HepG2 (cell line): ENCODE data around the gene CACNA2D3. TPM values are rescaled to one million over a fixed set of nuclear protein-coding genes. Genes with fewer than 3 reads are reported as not detected.

Experiments used
- ATAC-seq: fragments of 200-7000 bp; cut with Tn5 transposase; 3 replicates; pipeline ENCODE4 v1.9.1; 2020; ENCODE audit warnings: mild to moderate bottlenecking, moderate library complexity
- BruUV-seq: library from RNA; stranded (reverse); fragments of 400-500 nt; replicated peaks from 2 replicates; lab custom pipeline; 2021; lab: Mats Ljungman, UMichigan
- CTCF ChIA-PET: fragments of 300-600 bp; formaldehyde crosslinking; extraction: SDS; loops from one replicate; lab custom pipeline; 2021; ENCODE audit warnings: low total read pairs, inconsistent platforms, low intra/inter-chr PET ratio; lab: Yijun Ruan, JAX
- POLR2A ChIA-PET: fragments of 350-600 bp; sonication (Branson Sonifier 250); formaldehyde crosslinking; loops from one replicate; lab custom pipeline; 2020; ENCODE audit warnings: antibody characterized with exemption, inconsistent platforms; lab: Yijun Ruan, JAX
- DNase-seq: peaks from one replicate; pipeline ENCODE4 v3.0.0-alpha.2; 2015; ENCODE audit warnings: low spot score
- FAIRE-seq: peaks from 3 replicates; lab custom pipeline; 2011; peaks lifted over from hg19 to GRCh38; lab: Jason Lieb, UNC
- H2AFZ ChIP-seq: one replicate; pipeline ENCODE4 v1.6.1; 2011; ENCODE audit warnings: low read length, inconsistent platforms
- H3K27ac ChIP-seq: fragments of 300-600 bp; 3 replicates; pipeline ENCODE4 v1.8.0; 2011; ENCODE audit warnings: mixed run types, mild to moderate bottlenecking, mixed read lengths, low read length, inconsistent platforms; ENCODE audit not compliant: insufficient read depth; ENCODE audit errors: extremely low read length
- H3K27me3 ChIP-seq, 2 experiments: fragments of 200-600 bp in 1 of 2; 2 replicates in 1 of 2; 3 replicates in 1 of 2; pipeline versions ENCODE4 v1.6.0 to v1.8.0; 2011; ENCODE audit warnings: low read length in 2 of 2, mild to moderate bottlenecking in 2 of 2, moderate library complexity in 2 of 2, inconsistent platforms in 1 of 2; ENCODE audit not compliant: insufficient read depth in 2 of 2, control insufficient read depth in 1 of 2
- H3K36me3 ChIP-seq, 2 experiments: fragments of 200-600 bp in 1 of 2; replicated peaks in 1 of 2; 2 replicates in 1 of 2; 3 replicates in 1 of 2; pipeline versions ENCODE4 v1.5.1 to v1.8.0; 2011; ENCODE audit warnings: low read length in 2 of 2, inconsistent platforms in 1 of 2; ENCODE audit not compliant: insufficient read depth in 2 of 2, control insufficient read depth in 1 of 2
- H3K4me1 ChIP-seq: 2 replicates; pipeline ENCODE4 v1.5.1; 2012; ENCODE audit warnings: low read length, inconsistent platforms; ENCODE audit not compliant: insufficient read depth
- H3K4me2 ChIP-seq: 2 replicates; pipeline ENCODE4 v1.6.0; 2011; ENCODE audit warnings: low read depth, low read length, inconsistent platforms
- H3K4me3 ChIP-seq, 3 experiments: fragments of 200-600 bp in 1 of 3; sonication (generic), shearing (Covaris generic) in 1 of 3; replicated peaks in 1 of 3; 2 replicates each; pipeline ENCODE4 v1.5.1; 2011 to 2016; ENCODE audit warnings: low read length in 3 of 3, inconsistent platforms in 2 of 3, low read depth in 2 of 3, mild to moderate bottlenecking in 2 of 3, control low read depth in 1 of 3, mixed read lengths in 1 of 3; ENCODE audit not compliant: insufficient read depth in 1 of 3
- H3K79me2 ChIP-seq: one replicate; pipeline ENCODE4 v1.6.1; 2011; ENCODE audit warnings: low read length, inconsistent platforms; ENCODE audit not compliant: insufficient read depth
- H3K9ac ChIP-seq: 2 replicates; pipeline ENCODE4 v1.6.0; 2011; ENCODE audit warnings: mild to moderate bottlenecking, low read depth, low read length, inconsistent platforms; ENCODE audit not compliant: insufficient read depth
- H3K9me3 ChIP-seq: 2 replicates; pipeline ENCODE4 v1.5.1; 2012; ENCODE audit warnings: mild to moderate bottlenecking, low read length
- H4K20me1 ChIP-seq: 2 replicates; pipeline ENCODE4 v1.6.0; 2011; ENCODE audit warnings: inconsistent platforms, mild to moderate bottlenecking, low read length, moderate library complexity; ENCODE audit not compliant: insufficient read depth
- ASH2L ChIP-seq: fragments of 300-600, 200-600 bp; sonication (generic); IDR thresholded peaks from 2 replicates; pipeline ENCODE4 v1.7.0; 2017; ENCODE audit warnings: low read depth, mild to moderate bottlenecking, moderate library complexity, mixed read lengths, low read length; ENCODE audit not compliant: insufficient read length
- ELF1 ChIP-seq: sonication (generic); formaldehyde crosslinking; IDR thresholded peaks from 2 replicates; pipeline ENCODE4 v1.4.0; 2020; ENCODE audit warnings: missing genetic modification reagents
- GATA4 ChIP-seq: sonication (generic); IDR thresholded peaks from 2 replicates; pipeline ENCODE4 v1.6.1; 2016; ENCODE audit warnings: antibody characterized with exemption, low read depth, borderline replicate concordance
- HDAC6 ChIP-seq: fragments of 200-600 bp; sonication (generic); IDR thresholded peaks from 2 replicates; pipeline ENCODE4 v1.7.0; 2017; ENCODE audit warnings: mild to moderate bottlenecking, antibody characterized with exemption, low read length, low read depth
- HOXA3 ChIP-seq: sonication (generic); formaldehyde crosslinking; IDR thresholded peaks from 2 replicates; pipeline ENCODE4 v1.5.0; 2020; ENCODE audit warnings: missing genetic modification reagents
- HOXA7 ChIP-seq: sonication (generic); formaldehyde crosslinking; IDR thresholded peaks from 2 replicates; pipeline ENCODE4 v1.8.1; 2022; ENCODE audit warnings: mild to moderate bottlenecking, missing genetic modification reagents, moderate library complexity
- MYC ChIP-seq: sonication (generic); formaldehyde crosslinking; IDR thresholded peaks from 2 replicates; pipeline ENCODE4 v1.9.0; 2021; ENCODE audit warnings: missing genetic modification reagents, borderline replicate concordance
- NCOR1 ChIP-seq: fragments of 200-600 bp; sonication (generic); IDR thresholded peaks from 2 replicates; pipeline ENCODE4 v1.7.0; 2017; ENCODE audit warnings: antibody characterized with exemption, low read length, borderline replicate concordance
- PAWR ChIP-seq: sonication (generic); formaldehyde crosslinking; IDR thresholded peaks from 2 replicates; pipeline ENCODE4 v1.4.0; 2020; ENCODE audit warnings: missing genetic modification reagents, mild to moderate bottlenecking, borderline replicate concordance
- POLR2G ChIP-seq: fragments of 200-400 bp; formaldehyde crosslinking; IDR thresholded peaks from 2 replicates; pipeline ENCODE4 v1.6.1; 2018; ENCODE audit warnings: mild to moderate bottlenecking, low read depth, low read length, moderate library complexity
- ZMAT3 ChIP-seq: sonication (generic); formaldehyde crosslinking; conservative IDR thresholded peaks from 2 replicates; pipeline ENCODE4 v1.7.0; 2021; ENCODE audit warnings: missing genetic modification reagents
- ZNF232 ChIP-seq: sonication (generic); formaldehyde crosslinking; IDR thresholded peaks from 2 replicates; pipeline ENCODE4 v1.4.0; 2020; ENCODE audit warnings: missing genetic modification reagents, borderline replicate concordance
- ZNF343 ChIP-seq: sonication (generic); formaldehyde crosslinking; IDR thresholded peaks from 2 replicates; pipeline ENCODE4 v1.4.0; 2020; ENCODE audit warnings: mild to moderate bottlenecking, missing genetic modification reagents
- ZNF572 ChIP-seq: sonication (generic); formaldehyde crosslinking; IDR thresholded peaks from 2 replicates; pipeline ENCODE4 v1.5.1; 2020; ENCODE audit warnings: mild to moderate bottlenecking, missing genetic modification reagents
- ZNF782 ChIP-seq: sonication (generic); formaldehyde crosslinking; IDR thresholded peaks from 2 replicates; pipeline ENCODE4 v1.4.0; 2020; ENCODE audit warnings: missing genetic modification reagents, mild to moderate bottlenecking, borderline replicate concordance
- ZNF883 ChIP-seq: sonication (generic); formaldehyde crosslinking; IDR thresholded peaks from 2 replicates; pipeline ENCODE4 v1.5.1; 2020; ENCODE audit warnings: mild to moderate bottlenecking, missing genetic modification reagents; ENCODE audit errors: not compliant biosample characterization
- ZSCAN12 ChIP-seq: sonication (generic); formaldehyde crosslinking; IDR thresholded peaks from 2 replicates; pipeline ENCODE4 v1.9.0; 2021; ENCODE audit warnings: mild to moderate bottlenecking, missing genetic modification reagents
- WGBS: methylation state at CpG from one replicate; pipeline ENCODE4 v1.1.6; 2017; ENCODE audit warnings: low lambda C conversion rate; 5-methylcytosine and 5-hydroxymethylcytosine counted together
- in situ Hi-C: cut with HindIII; loops from 2 replicates; pipeline ENCODE4 v1.10.0; 2017; ENCODE audit warnings: low pct_unique_long_range_greater_than_20kb; ENCODE audit not compliant: extremely low pct_ligation_motif_present
- intact Hi-C: fragments of 100-400 bp; cut with micrococcal nuclease; formaldehyde crosslinking; loops from one replicate; pipeline ENCODE4 v1.10.0; 2022; ENCODE audit not compliant: unreplicated experiment
- polyA plus RNA-seq, 8 experiments: library from polyadenylated mRNA; depleted of rRNA in 3 of 8; stranded (reverse) in 7 of 8; unstranded in 1 of 8; fragments of >200 nt; fragmentation: Illumina TruSeq in 4 of 8; extraction: Trizol in 4 of 8; gene quantifications; 2 replicates each; pipeline versions ENCODE4 v1.2.1 to v1.2.3, GENCODE V29; 2011 to 2016; ENCODE audit warnings: low read depth in 4 of 8, missing spikeins in 1 of 8, mixed read lengths in 1 of 8; ENCODE audit not compliant: insufficient read depth in 1 of 8
- total RNA-seq, 5 experiments: library from RNA; depleted of rRNA; stranded (reverse); fragments of >200 nt; fragmentation: Illumina TruSeq; extraction: Trizol; gene quantifications; 2 replicates each; pipeline ENCODE4 v1.2.3, GENCODE V29; 2016; ENCODE audit warnings: low read depth in 1 of 5
- TF ChIP-seq, protein P1 (sequence below): sonication (generic); formaldehyde crosslinking; IDR thresholded peaks from 2 replicates; pipeline ENCODE4 v1.4.0; 2020; ENCODE audit warnings: mild to moderate bottlenecking, missing genetic modification reagents

The CACNA2D3 gene
- total and polyA plus RNA-seq, 2 of the 13 experiments (the other 11 are each of a cell fraction or from before 2014, with no cell fraction given), result not detected

DNA sequence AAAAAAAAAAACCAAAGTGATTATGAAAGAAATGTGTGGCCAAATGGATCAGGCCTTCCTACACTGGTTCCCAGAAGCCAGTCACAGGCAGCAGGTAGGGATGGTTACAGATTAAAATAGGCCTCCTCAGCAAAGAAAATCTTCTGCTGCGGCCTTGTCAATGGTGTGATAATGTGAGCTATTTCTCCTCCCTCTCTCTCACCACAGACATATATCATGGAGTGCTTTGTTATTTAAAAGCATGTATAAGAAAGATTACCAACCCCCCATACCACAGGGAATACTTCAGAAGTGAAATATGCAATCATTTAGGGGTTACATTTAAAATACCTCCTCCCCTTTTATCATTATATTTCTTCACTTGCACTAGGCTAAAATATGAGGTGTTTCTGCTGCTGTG is 837.7 kb downstream of the CACNA2D3 start:
- Histone ChIP-seq H3K4me3 (no peak overlapping the region), H4K20me1 (no peaks in the 10 kb centered on the region)
- no peak for FAIRE-seq
- in situ Hi-C loops, result no loop called here
- no peak for TF ChIP-seq HDAC6
- no peak for TF ChIP-seq POLR2G
- TF ChIP-seq GATA4, result no peak
- no peak for TF ChIP-seq PAWR (CRISPR knock-in tag)
- TF ChIP-seq, protein P1, sequence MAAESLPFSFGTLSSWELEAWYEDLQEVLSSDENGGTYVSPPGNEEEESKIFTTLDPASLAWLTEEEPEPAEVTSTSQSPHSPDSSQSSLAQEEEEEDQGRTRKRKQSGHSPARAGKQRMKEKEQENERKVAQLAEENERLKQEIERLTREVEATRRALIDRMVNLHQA (CRISPR knock-in tag), result no peak
- TF ChIP-seq ZMAT3 (CRISPR knock-in tag), result no peak
- no peak for TF ChIP-seq ZNF782 (CRISPR knock-in tag)
- TF ChIP-seq ASH2L, result no peak
- no peak for TF ChIP-seq ZNF343 (CRISPR knock-in tag)
- TF ChIP-seq ZNF232 (CRISPR knock-in tag), result no peak
- no peak for TF ChIP-seq MYC (CRISPR knock-in tag)
- TF ChIP-seq NCOR1, result no peak
- no peak for TF ChIP-seq ELF1 (CRISPR knock-in tag)
- TF ChIP-seq ZSCAN12 (CRISPR knock-in tag), result no peak
- no peak for TF ChIP-seq HOXA3 (CRISPR knock-in tag)
- no peak for TF ChIP-seq ZNF883 (CRISPR knock-in tag)
- no peak for TF ChIP-seq HOXA7 (CRISPR knock-in tag)
- TF ChIP-seq ZNF572 (CRISPR knock-in tag), result no peak
- TF ChIP-seq, all 625 proteins: peak for 0
- no peaks in the 10 kb centered on the region for H3K36me3 ChIP-seq
- no peak overlapping the region for H3K4me2 ChIP-seq
- no peaks in the 10 kb centered on the region for H3K9me3 ChIP-seq
- no peaks in the 10 kb centered on the region for H3K27me3 ChIP-seq
- no peak overlapping the region for H3K27ac ChIP-seq
- H3K4me1 ChIP-seq, result no peaks in the 10 kb centered on the region
- ATAC-seq, result no peak
- WGBS, result 58% methylated on average over 1 of the region's 1 CpG
- no peak overlapping the region for H3K9ac ChIP-seq
- POLR2A ChIA-PET, result no interaction called here
- H3K79me2 ChIP-seq, result no peaks in the 10 kb centered on the region
- CTCF ChIA-PET, result no interaction called here
- intact Hi-C loops, result no loop called here
- no peak overlapping the region for H2AFZ ChIP-seq
- BruUV-seq, result no TSS peak
- DNase-seq, result no peak
